Measurements from ENCODE around the gene ANKRD10. TPM values are rescaled to one million over a fixed set of nuclear protein-coding genes. Genes with fewer than 3 reads are reported as not detected.
"Not testable (repeated sequence)": the region's sequence is repeated elsewhere in the genome, so short reads cannot be mapped to it uniquely, and the experiment has no call there.

Gene ANKRD10
- total and polyA plus RNA-seq, 3 experiments from 2014 or later: 65.4 to 76.1 (median 65.8) TPM

- Mint-ChIP-seq H3K27me3 (peaks cover 4 to 14% of the 10 kb centered on the region in 2 donors), H3K27ac (no peak overlapping the region), H3K4me1 (peaks cover 0 to 2% (median 0%) of the 10 kb centered on the region in 3 donors), H3K4me3 (no peak overlapping the region), H3K36me3 (no peaks in the 10 kb centered on the region), H3K9me3 (no peaks in the 10 kb centered on the region)
- no peak overlapping the region for H3K4me3 ChIP-seq (ENCODE audit: low read length)
- H3K4me1 ChIP-seq (ENCODE audit: insufficient read depth, low read length): no peaks in the 10 kb centered on the region
- no peaks in the 10 kb centered on the region for H3K27me3 ChIP-seq (ENCODE audit: insufficient read depth, low read length, poor library complexity, severe bottlenecking)
- H3K27ac ChIP-seq (ENCODE audit: low read depth, low read length): no peak overlapping the region
- no peaks in the 10 kb centered on the region for H3K36me3 ChIP-seq (ENCODE audit: insufficient read depth, low read length)
- ChIA-PET CTCF (no interaction called here), POLR2A (no interaction called here)
- DNase-seq: no peak
- no peaks in the 10 kb centered on the region for H3K9me3 ChIP-seq (ENCODE audit: low read length)
Measured at GRCh38 chr13:110850840-110851239, 64.0 kb downstream of the ANKRD10 start.

- Histone ChIP-seq H3K27me3 (ENCODE audit: insufficient read depth, low read length, poor library complexity, severe bottlenecking) (no peaks in the 10 kb centered on the region), H3K9me3 (ENCODE audit: low read length) (no peaks in the 10 kb centered on the region), H3K4me1 (ENCODE audit: insufficient read depth, low read length) (no peaks in the 10 kb centered on the region), H3K27ac (ENCODE audit: low read depth, low read length) (no peak overlapping the region), H3K4me3 (ENCODE audit: low read length) (no peak overlapping the region), H3K36me3 (ENCODE audit: insufficient read depth, low read length) (no peaks in the 10 kb centered on the region)
- POLR2A ChIA-PET: no interaction called here
- Mint-ChIP-seq H3K36me3 (no peaks in the 10 kb centered on the region), H3K4me1 (no peaks in the 10 kb centered on the region), H3K4me3 (no peak overlapping the region), H3K27me3 (peaks cover 7 to 22% of the 10 kb centered on the region in 2 donors), H3K9me3 (no peaks in the 10 kb centered on the region), H3K27ac (no peak overlapping the region)
- CTCF ChIA-PET: no interaction called here
- DNase-seq: no peak
Measured at GRCh38 chr13:110850006-110850405, 64.9 kb downstream of the ANKRD10 start.

- CTCF ChIA-PET: no interaction called here
- POLR2A ChIA-PET: no interaction called here
- H3K27me3 ChIP-seq (ENCODE audit: insufficient read depth, low read length, poor library complexity, severe bottlenecking): no peaks in the 10 kb centered on the region
- peaks cover 27 to 51% of the 10 kb centered on the region in 2 donors for H3K27me3 Mint-ChIP-seq
- no peaks in the 10 kb centered on the region for H3K4me1 ChIP-seq (ENCODE audit: insufficient read depth, low read length)
- H3K36me3 Mint-ChIP-seq: peaks cover 0 to 10% (median 0%) of the 10 kb centered on the region in 3 donors
- peaks cover 0 to 4% (median 0%) of the 10 kb centered on the region in 5 donors for H3K9me3 Mint-ChIP-seq
- no peak overlapping the region for H3K4me3 Mint-ChIP-seq
- H3K36me3 ChIP-seq (ENCODE audit: insufficient read depth, low read length): no peaks in the 10 kb centered on the region
- no peak for DNase-seq
- H3K4me1 Mint-ChIP-seq: no peaks in the 10 kb centered on the region
- no peak overlapping the region for H3K27ac Mint-ChIP-seq
- H3K27ac ChIP-seq (ENCODE audit: low read depth, low read length): no peak overlapping the region
- H3K9me3 ChIP-seq (ENCODE audit: low read length): no peaks in the 10 kb centered on the region
- H3K4me3 ChIP-seq (ENCODE audit: low read length): no peak overlapping the region
Measured at GRCh38 chr13:110845520-110845919, 69.3 kb downstream of the ANKRD10 start.

GRCh38 chr13:110841846-110842245, 73.0 kb downstream of the ANKRD10 start:
- ChIA-PET CTCF (no interaction called here), POLR2A (no interaction called here)
- Histone ChIP-seq H3K4me3 (ENCODE audit: low read length) (no peak overlapping the region), H3K9me3 (ENCODE audit: low read length) (no peaks in the 10 kb centered on the region), H3K27ac (ENCODE audit: low read depth, low read length) (no peak overlapping the region), H3K27me3 (ENCODE audit: insufficient read depth, low read length, poor library complexity, severe bottlenecking) (no peaks in the 10 kb centered on the region), H3K36me3 (ENCODE audit: insufficient read depth, low read length) (no peaks in the 10 kb centered on the region), H3K4me1 (ENCODE audit: insufficient read depth, low read length) (no peaks in the 10 kb centered on the region)
- peaks cover 0 to 4% (median 0%) of the 10 kb centered on the region in 5 donors for H3K9me3 Mint-ChIP-seq
- no peak overlapping the region for H3K27ac Mint-ChIP-seq
- H3K27me3 Mint-ChIP-seq: peaks cover 29 to 43% of the 10 kb centered on the region in 2 donors
- no peaks in the 10 kb centered on the region for H3K4me1 Mint-ChIP-seq
- DNase-seq: no peak
- H3K4me3 Mint-ChIP-seq: no peak overlapping the region
- H3K36me3 Mint-ChIP-seq: peaks cover 0 to 10% (median 0%) of the 10 kb centered on the region in 3 donors

GRCh38 chr13:110841406-110841805, 73.5 kb downstream of the ANKRD10 start:
- ChIA-PET CTCF (no interaction called here), POLR2A (no interaction called here)
- H3K9me3 ChIP-seq (ENCODE audit: low read length): no peaks in the 10 kb centered on the region
- H3K9me3 Mint-ChIP-seq: peaks cover 0 to 4% (median 0%) of the 10 kb centered on the region in 5 donors
- no peak overlapping the region for H3K27ac ChIP-seq (ENCODE audit: low read depth, low read length)
- H3K27me3 Mint-ChIP-seq: peaks cover 29 to 43% of the 10 kb centered on the region in 2 donors
- H3K4me3 Mint-ChIP-seq: no peak overlapping the region
- H3K27ac Mint-ChIP-seq: no peak overlapping the region
- no peak for DNase-seq
- H3K36me3 Mint-ChIP-seq: peaks cover 0 to 10% (median 0%) of the 10 kb centered on the region in 3 donors
- no peak overlapping the region for H3K4me3 ChIP-seq (ENCODE audit: low read length)
- no peaks in the 10 kb centered on the region for H3K27me3 ChIP-seq (ENCODE audit: insufficient read depth, low read length, poor library complexity, severe bottlenecking)
- no peaks in the 10 kb centered on the region for H3K4me1 Mint-ChIP-seq
- H3K4me1 ChIP-seq (ENCODE audit: insufficient read depth, low read length): no peaks in the 10 kb centered on the region
- no peaks in the 10 kb centered on the region for H3K36me3 ChIP-seq (ENCODE audit: insufficient read depth, low read length)

- peaks cover 0 to 4% (median 0%) of the 10 kb centered on the region in 5 donors for H3K9me3 Mint-ChIP-seq
- CTCF ChIA-PET: no interaction called here
- no peaks in the 10 kb centered on the region for H3K4me1 ChIP-seq (ENCODE audit: insufficient read depth, low read length)
Measured at GRCh38 chr13:110838867-110839538, 75.9 kb downstream of the ANKRD10 start.

GRCh38 chr13:110838116-110838515, 76.8 kb downstream of the ANKRD10 start:
- H3K9me3 ChIP-seq (ENCODE audit: low read length): no peaks in the 10 kb centered on the region
- Mint-ChIP-seq H3K9me3 (peaks cover 0 to 4% (median 0%) of the 10 kb centered on the region in 5 donors), H3K27ac (no peak overlapping the region), H3K27me3 (peaks cover 13 to 15% of the 10 kb centered on the region in 2 donors), H3K36me3 (peaks cover 0 to 10% (median 0%) of the 10 kb centered on the region in 3 donors), H3K4me1 (no peaks in the 10 kb centered on the region), H3K4me3 (no peak overlapping the region)
- no peaks in the 10 kb centered on the region for H3K27me3 ChIP-seq (ENCODE audit: insufficient read depth, low read length, poor library complexity, severe bottlenecking)
- no peaks in the 10 kb centered on the region for H3K36me3 ChIP-seq (ENCODE audit: insufficient read depth, low read length)
- H3K27ac ChIP-seq (ENCODE audit: low read depth, low read length): no peak overlapping the region
- ChIA-PET CTCF (no interaction called here), POLR2A (no interaction called here)
- no peak overlapping the region for H3K4me3 ChIP-seq (ENCODE audit: low read length)
- DNase-seq: no peak
- no peaks in the 10 kb centered on the region for H3K4me1 ChIP-seq (ENCODE audit: insufficient read depth, low read length)

More at GRCh38 chr13:110838867-110839538, 75.9 kb downstream of the ANKRD10 start:
- Mint-ChIP-seq H3K36me3 (peaks cover 0 to 10% (median 0%) of the 10 kb centered on the region in 3 donors), H3K27ac (no peak overlapping the region), H3K4me1 (no peaks in the 10 kb centered on the region), H3K4me3 (no peak overlapping the region), H3K27me3 (peaks cover 20 to 24% of the 10 kb centered on the region in 2 donors)
- H3K4me3 ChIP-seq (ENCODE audit: low read length): no peak overlapping the region
- no peak overlapping the region for H3K27ac ChIP-seq (ENCODE audit: low read depth, low read length)
- POLR2A ChIA-PET: no interaction called here
- no peaks in the 10 kb centered on the region for H3K36me3 ChIP-seq (ENCODE audit: insufficient read depth, low read length)
- no peak for DNase-seq
- H3K9me3 ChIP-seq (ENCODE audit: low read length): no peaks in the 10 kb centered on the region
- no peaks in the 10 kb centered on the region for H3K27me3 ChIP-seq (ENCODE audit: insufficient read depth, low read length, poor library complexity, severe bottlenecking)

GRCh38 chr13:110837397-110838061, 77.3 kb downstream of the ANKRD10 start:
- H3K36me3 Mint-ChIP-seq; H3K27ac Mint-ChIP-seq; H3K4me1 ChIP-seq (ENCODE audit: insufficient read depth, low read length); H3K4me3 Mint-ChIP-seq; H3K9me3 ChIP-seq (ENCODE audit: low read length); H3K4me3 ChIP-seq (ENCODE audit: low read length); H3K27me3 ChIP-seq (ENCODE audit: insufficient read depth, low read length, poor library complexity, severe bottlenecking); H3K36me3 ChIP-seq (ENCODE audit: insufficient read depth, low read length); H3K27ac ChIP-seq (ENCODE audit: low read depth, low read length); H3K9me3 Mint-ChIP-seq; DNase-seq; POLR2A ChIA-PET; CTCF ChIA-PET; H3K4me1 Mint-ChIP-seq: not testable (repeated sequence)
- peaks cover 10 to 12% of the 10 kb centered on the region in 2 donors for H3K27me3 Mint-ChIP-seq
